ENCODE measurements around the gene CFAP54. TPM values are rescaled to one million over a fixed set of nuclear protein-coding genes. Genes with fewer than 3 reads are reported as not detected.
A peak's percentile ranks its signal among the peaks of the same experiment; 100 is the strongest.

CFAP54 gene
- total and polyA plus RNA-seq, 2 of the 4 experiments (the other 2 are of a cell fraction) = 0.18 to 0.41 TPM

DNA sequence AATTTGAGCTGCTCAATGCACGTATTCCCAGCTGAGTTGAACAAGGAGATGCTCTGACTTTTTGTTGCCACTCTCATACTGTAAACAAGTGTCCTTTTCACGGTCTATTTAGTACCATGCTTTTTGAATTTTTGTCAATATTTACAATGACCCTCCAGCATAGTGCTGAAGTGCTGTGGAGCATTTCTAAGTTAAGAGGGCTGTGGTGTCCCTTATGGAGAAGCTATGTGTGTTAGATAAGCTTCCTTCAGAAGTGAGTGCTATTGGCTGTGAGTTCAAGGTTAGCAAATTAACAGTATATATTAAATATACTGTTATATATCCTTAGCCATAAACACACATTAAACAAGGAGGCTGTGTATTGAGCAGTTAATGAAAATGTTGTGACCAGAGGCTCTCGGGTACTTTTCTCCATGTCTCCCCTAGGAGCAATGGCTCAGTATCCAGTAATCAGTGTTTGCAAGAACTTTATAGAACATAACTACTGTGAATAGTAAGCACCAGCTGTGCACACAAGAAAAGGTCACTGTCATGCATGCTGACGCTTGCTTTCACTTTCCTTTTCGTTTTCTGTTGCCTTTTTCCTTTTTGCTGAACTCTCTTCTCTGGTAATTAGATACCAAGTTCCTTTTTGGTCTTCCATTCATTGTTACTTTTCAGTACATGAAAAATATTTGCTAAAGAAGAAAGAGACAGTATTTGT, 230.4 kb downstream of the CFAP54 start:
- Histone ChIP-seq H2BK5ac (ENCODE audit: low read depth, low read length, poor library complexity, severe bottlenecking) (no peak overlapping the region), H3K14ac (replicated peaks; ENCODE audit: low read depth, low read length) (0 out of 2 replicates have a peak overlapping the region, but pooled peaks have one; percentile 23), H3K36me3 (ENCODE audit: control insufficient read depth, insufficient read depth, low read length) (no peaks in the 10 kb centered on the region), H3K56ac (ENCODE audit: extremely low read depth, insufficient read depth, low read length) (no peak overlapping the region), H3K9me3 (ENCODE audit: control insufficient read depth, insufficient read depth, low read length) (no peaks in the 10 kb centered on the region), H3K4me3 (ENCODE audit: insufficient read depth, low read depth, low read length) (peak overlapping the region; percentile 58), H4K5ac (ENCODE audit: low read depth, low read length) (no peak overlapping the region), H3K9me1 (ENCODE audit: insufficient read depth, low read length) (no peaks in the 10 kb centered on the region), H3K9ac (ENCODE audit: low read depth, low read length) (no peak overlapping the region), H3K27me3 (ENCODE audit: control insufficient read depth, insufficient read depth, low read length) (no peaks in the 10 kb centered on the region), H3K23ac (ENCODE audit: low read depth, low read length) (no peak overlapping the region), H2BK15ac (ENCODE audit: low read depth, low read length) (no peak overlapping the region), H2AFZ (replicated peaks; ENCODE audit: low read length, poor library complexity) (peak overlapping the region; percentile 65), H4K8ac (ENCODE audit: low read depth in 2 of 2, low read length in 2 of 2) (peak overlapping the region in 1 of 2 experiments; percentile 39; a peak in 2 of 4 replicates), H3K4me1 (ENCODE audit: control insufficient read depth, insufficient read depth, low read length) (no peaks in the 10 kb centered on the region), H3K79me1 (ENCODE audit: low read depth in 1 of 2, low read length in 2 of 2) (no peaks in the 10 kb centered on the region), H4K20me1 (ENCODE audit: insufficient read depth, low read length) (no peaks in the 10 kb centered on the region), H4K91ac (ENCODE audit: insufficient read depth, low read depth, low read length) (no peak overlapping the region), H2AK9ac (replicated peaks; ENCODE audit: low read depth, low read length, poor library complexity) (no peak overlapping the region), H3K18ac (ENCODE audit: low read depth, low read length) (no peak overlapping the region), H3K4ac (ENCODE audit: low read depth, low read length) (no peak overlapping the region), H3K4me2 (ENCODE audit: low read depth, low read length) (peak overlapping the region; percentile 63), H2BK20ac (ENCODE audit: low read depth, low read length) (no peak overlapping the region), H2AK5ac (ENCODE audit: low read depth, low read length) (no peak overlapping the region), H3K27ac (ENCODE audit: insufficient read depth, low read length) (no peak overlapping the region), H2BK120ac (ENCODE audit: low read depth, low read length) (no peak overlapping the region)
- dilution Hi-C loops (cut with HindIII; ENCODE audit: low sequenced_read_pairs, unreplicated experiment) = no loop called here
- in situ Hi-C loops (cut with MboI; ENCODE audit: low sequenced_read_pairs) = no loop called here
- TF ChIP-seq MAFK (IDR thresholded peaks at IDR 0.05; ENCODE audit: low read depth, low read length) (no peak), RFX5 (IDR thresholded peaks at IDR 0.05; ENCODE audit: low read depth, low read length) (no peak), MAZ (IDR thresholded peaks at IDR 0.05; ENCODE audit: borderline replicate concordance, low read depth, low read length) (no peak), RAD21 (IDR thresholded peaks at IDR 0.05; ENCODE audit: low read length) (no peak), FOS (IDR thresholded peaks at IDR 0.05; ENCODE audit: low read depth, low read length) (no peak), CEBPB (IDR thresholded peaks at IDR 0.05; ENCODE audit: low read depth, low read length) (no peak), POLR2A (IDR thresholded peaks at IDR 0.05; ENCODE audit: low read depth, low read length) (no peak), RCOR1 (IDR thresholded peaks at IDR 0.05; ENCODE audit: insufficient replicate concordance, low read length) (no peak), BHLHE40 (IDR thresholded peaks at IDR 0.05; ENCODE audit: low read depth, low read length) (no peak), MXI1 (IDR thresholded peaks at IDR 0.05; ENCODE audit: borderline replicate concordance, low read depth, low read length) (no peak), CHD1 (IDR thresholded peaks at IDR 0.05; ENCODE audit: low read depth, low read length) (no peak), SMC3 (IDR thresholded peaks at IDR 0.05; ENCODE audit: low read depth, low read length) (no peak), NFE2L2 (IDR thresholded peaks at IDR 0.05; ENCODE audit: low read depth, low read length) (no peak)
- TF ChIP-seq, protein P1, sequence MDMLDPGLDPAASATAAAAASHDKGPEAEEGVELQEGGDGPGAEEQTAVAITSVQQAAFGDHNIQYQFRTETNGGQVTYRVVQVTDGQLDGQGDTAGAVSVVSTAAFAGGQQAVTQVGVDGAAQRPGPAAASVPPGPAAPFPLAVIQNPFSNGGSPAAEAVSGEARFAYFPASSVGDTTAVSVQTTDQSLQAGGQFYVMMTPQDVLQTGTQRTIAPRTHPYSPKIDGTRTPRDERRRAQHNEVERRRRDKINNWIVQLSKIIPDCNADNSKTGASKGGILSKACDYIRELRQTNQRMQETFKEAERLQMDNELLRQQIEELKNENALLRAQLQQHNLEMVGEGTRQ (IDR thresholded peaks at IDR 0.05; ENCODE audit: low read depth, low read length) = no peak
- TF ChIP-seq, protein P2, sequence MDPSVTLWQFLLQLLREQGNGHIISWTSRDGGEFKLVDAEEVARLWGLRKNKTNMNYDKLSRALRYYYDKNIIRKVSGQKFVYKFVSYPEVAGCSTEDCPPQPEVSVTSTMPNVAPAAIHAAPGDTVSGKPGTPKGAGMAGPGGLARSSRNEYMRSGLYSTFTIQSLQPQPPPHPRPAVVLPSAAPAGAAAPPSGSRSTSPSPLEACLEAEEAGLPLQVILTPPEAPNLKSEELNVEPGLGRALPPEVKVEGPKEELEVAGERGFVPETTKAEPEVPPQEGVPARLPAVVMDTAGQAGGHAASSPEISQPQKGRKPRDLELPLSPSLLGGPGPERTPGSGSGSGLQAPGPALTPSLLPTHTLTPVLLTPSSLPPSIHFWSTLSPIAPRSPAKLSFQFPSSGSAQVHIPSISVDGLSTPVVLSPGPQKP (IDR thresholded peaks at IDR 0.05; ENCODE audit: borderline replicate concordance, low read depth, low read length) = no peak
- TF ChIP-seq, protein P3, sequence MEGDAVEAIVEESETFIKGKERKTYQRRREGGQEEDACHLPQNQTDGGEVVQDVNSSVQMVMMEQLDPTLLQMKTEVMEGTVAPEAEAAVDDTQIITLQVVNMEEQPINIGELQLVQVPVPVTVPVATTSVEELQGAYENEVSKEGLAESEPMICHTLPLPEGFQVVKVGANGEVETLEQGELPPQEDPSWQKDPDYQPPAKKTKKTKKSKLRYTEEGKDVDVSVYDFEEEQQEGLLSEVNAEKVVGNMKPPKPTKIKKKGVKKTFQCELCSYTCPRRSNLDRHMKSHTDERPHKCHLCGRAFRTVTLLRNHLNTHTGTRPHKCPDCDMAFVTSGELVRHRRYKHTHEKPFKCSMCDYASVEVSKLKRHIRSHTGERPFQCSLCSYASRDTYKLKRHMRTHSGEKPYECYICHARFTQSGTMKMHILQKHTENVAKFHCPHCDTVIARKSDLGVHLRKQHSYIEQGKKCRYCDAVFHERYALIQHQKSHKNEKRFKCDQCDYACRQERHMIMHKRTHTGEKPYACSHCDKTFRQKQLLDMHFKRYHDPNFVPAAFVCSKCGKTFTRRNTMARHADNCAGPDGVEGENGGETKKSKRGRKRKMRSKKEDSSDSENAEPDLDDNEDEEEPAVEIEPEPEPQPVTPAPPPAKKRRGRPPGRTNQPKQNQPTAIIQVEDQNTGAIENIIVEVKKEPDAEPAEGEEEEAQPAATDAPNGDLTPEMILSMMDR (conservative IDR thresholded peaks at IDR 0.05; ENCODE audit: low read depth, low read length) = no peak
- ChIA-PET CTCF (interaction anchor here (0.6 to 1.4 kb wide), 5 partner anchors 8 to 267 kb away, joined by 3 to 5 read pairs (median 4); no protein-coding TSS in a partner anchor), POLR2A (ENCODE audit: unreplicated experiment) (no interaction called here)
- WGBS, 2 experiments (ENCODE audit: extremely low coverage in 2 of 2, insufficient read length in 1 of 2) = no CpG with 5 or more reads among the region's 5 CpGs
- BruUV-seq (replicated peaks) = no TSS peak
- DNase-seq (peak; percentile 40), ATAC-seq (ENCODE audit: low read depth) (peak; percentile 81)
- intact Hi-C loops (cut with micrococcal nuclease) = no loop called here

All from IMR-90 (cell line).